GM12878 (cell line): ENCODE data around the gene THUMPD2.

Source experiments
- CEBPB ChIP-seq, 2 experiments: fragments of 150-350 bp in 1 of 2; IDR thresholded peaks; 2 replicates each; pipeline ENCODE4 v1.6.1; 2012 to 2014; ENCODE audit warnings: low read depth in 2 of 2, low read length in 2 of 2, borderline replicate concordance in 1 of 2, inconsistent platforms in 1 of 2
- CHD2 ChIP-seq: IDR thresholded peaks from 2 replicates; pipeline ENCODE4 v1.6.1; 2011; ENCODE audit warnings: low read depth, low read length, improper control_type of control experiment, borderline replicate concordance
- EP300 ChIP-seq, 2 experiments: fragments of 150-350 bp in 1 of 2; IDR thresholded peaks; 2 replicates each; pipeline ENCODE4 v1.6.1; 2011 to 2012; ENCODE audit warnings: low read depth in 2 of 2, low read length in 2 of 2, borderline replicate concordance in 1 of 2, improper control_type of control experiment in 1 of 2, inconsistent platforms in 1 of 2; ENCODE audit not compliant: control insufficient read depth in 1 of 2
- EZH2 ChIP-seq: IDR thresholded peaks from 2 replicates; pipeline ENCODE4 v1.6.1; 2012; ENCODE audit warnings: low read depth, mild to moderate bottlenecking, control low read depth, inconsistent platforms, low read length, borderline replicate concordance; ENCODE audit not compliant: control insufficient read depth
- SPI1 ChIP-seq: IDR thresholded peaks from 2 replicates; pipeline ENCODE4 v1.6.1; 2011; ENCODE audit warnings: low read depth, mild to moderate bottlenecking, low read length, moderate library complexity, borderline replicate concordance; ENCODE audit not compliant: insufficient read depth
- TCF12 ChIP-seq: IDR thresholded peaks from 2 replicates; pipeline ENCODE4 v1.6.1; 2011; ENCODE audit warnings: low read depth, mild to moderate bottlenecking, low read length
- ZZZ3 ChIP-seq: IDR thresholded peaks from 2 replicates; pipeline ENCODE4 v1.6.1; 2011; ENCODE audit warnings: low read depth; ENCODE audit not compliant: control insufficient read depth, insufficient read length
- TF ChIP-seq, protein P1 (sequence below), 3 experiments: IDR thresholded peaks in 2 of 3; conservative IDR thresholded peaks in 1 of 3; 2 replicates each; pipeline ENCODE4 v1.5.1; 2011; ENCODE audit warnings: low read depth in 3 of 3, low read length in 3 of 3, mild to moderate bottlenecking in 3 of 3, control low read depth in 2 of 3, moderate library complexity in 2 of 3, inconsistent platforms in 1 of 3, mixed read lengths in 1 of 3; ENCODE audit not compliant: control insufficient read depth in 2 of 3, insufficient read depth in 1 of 3; ENCODE audit errors: extremely low read depth in 1 of 3

GRCh38 chr2:39708003-39708402, 71.1 kb downstream of the THUMPD2 start:
- no peak for TF ChIP-seq EP300 (IDR thresholded peaks at IDR 0.05; ENCODE audit: borderline replicate concordance in 1 of 2, control insufficient read depth in 1 of 2, low read depth in 2 of 2, low read length in 2 of 2)
- no peak for TF ChIP-seq TCF12
- TF ChIP-seq, protein P1, sequence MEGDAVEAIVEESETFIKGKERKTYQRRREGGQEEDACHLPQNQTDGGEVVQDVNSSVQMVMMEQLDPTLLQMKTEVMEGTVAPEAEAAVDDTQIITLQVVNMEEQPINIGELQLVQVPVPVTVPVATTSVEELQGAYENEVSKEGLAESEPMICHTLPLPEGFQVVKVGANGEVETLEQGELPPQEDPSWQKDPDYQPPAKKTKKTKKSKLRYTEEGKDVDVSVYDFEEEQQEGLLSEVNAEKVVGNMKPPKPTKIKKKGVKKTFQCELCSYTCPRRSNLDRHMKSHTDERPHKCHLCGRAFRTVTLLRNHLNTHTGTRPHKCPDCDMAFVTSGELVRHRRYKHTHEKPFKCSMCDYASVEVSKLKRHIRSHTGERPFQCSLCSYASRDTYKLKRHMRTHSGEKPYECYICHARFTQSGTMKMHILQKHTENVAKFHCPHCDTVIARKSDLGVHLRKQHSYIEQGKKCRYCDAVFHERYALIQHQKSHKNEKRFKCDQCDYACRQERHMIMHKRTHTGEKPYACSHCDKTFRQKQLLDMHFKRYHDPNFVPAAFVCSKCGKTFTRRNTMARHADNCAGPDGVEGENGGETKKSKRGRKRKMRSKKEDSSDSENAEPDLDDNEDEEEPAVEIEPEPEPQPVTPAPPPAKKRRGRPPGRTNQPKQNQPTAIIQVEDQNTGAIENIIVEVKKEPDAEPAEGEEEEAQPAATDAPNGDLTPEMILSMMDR (IDR thresholded peaks at IDR 0.05 in 2 of 3, conservative IDR thresholded peaks at IDR 0.05 in 1 of 3; ENCODE audit: control insufficient read depth in 2 of 3, extremely low read depth in 1 of 3, insufficient read depth in 1 of 3, low read depth in 3 of 3, low read length in 3 of 3) = no peak
- TF ChIP-seq EZH2 = no peak
- no peak for TF ChIP-seq ZZZ3
- no peak for TF ChIP-seq SPI1
- no peak for TF ChIP-seq CEBPB (IDR thresholded peaks at IDR 0.05; ENCODE audit: borderline replicate concordance in 1 of 2, low read depth in 2 of 2, low read length in 2 of 2)
- no peak for TF ChIP-seq CHD2
